GM12873 (cell line): ENCODE data around the gene SPINDOC.

Experiments
- CTCF ChIP-seq: IDR thresholded peaks from 2 replicates; pipeline ENCODE4 v1.5.1; 2012; ENCODE audit warnings: low read depth, mild to moderate bottlenecking, moderate library complexity, low read length, control low read depth; ENCODE audit not compliant: insufficient read depth; ENCODE audit errors: missing control alignments

The SPINDOC gene

GRCh38 chr11:63813035-63813562 lies at the start of gene SPINDOC:
SPINDOC (plus strand) TSS chr11:63813456; CDS start chr11:63813687, 231 bp downstream.
- no peak for TF ChIP-seq CTCF

- TF ChIP-seq CTCF, result no peak
These were observed 49.5 kb upstream of the SPINDOC start for GRCh38 chr11:63763496-63764339.

- no peak for TF ChIP-seq CTCF
These were observed 48.9 kb upstream of the SPINDOC start for GRCh38 chr11:63764340-63764678.

- TF ChIP-seq CTCF, result no peak
These were observed 48.3 kb upstream of the SPINDOC start for GRCh38 chr11:63764679-63765647.

DNA sequence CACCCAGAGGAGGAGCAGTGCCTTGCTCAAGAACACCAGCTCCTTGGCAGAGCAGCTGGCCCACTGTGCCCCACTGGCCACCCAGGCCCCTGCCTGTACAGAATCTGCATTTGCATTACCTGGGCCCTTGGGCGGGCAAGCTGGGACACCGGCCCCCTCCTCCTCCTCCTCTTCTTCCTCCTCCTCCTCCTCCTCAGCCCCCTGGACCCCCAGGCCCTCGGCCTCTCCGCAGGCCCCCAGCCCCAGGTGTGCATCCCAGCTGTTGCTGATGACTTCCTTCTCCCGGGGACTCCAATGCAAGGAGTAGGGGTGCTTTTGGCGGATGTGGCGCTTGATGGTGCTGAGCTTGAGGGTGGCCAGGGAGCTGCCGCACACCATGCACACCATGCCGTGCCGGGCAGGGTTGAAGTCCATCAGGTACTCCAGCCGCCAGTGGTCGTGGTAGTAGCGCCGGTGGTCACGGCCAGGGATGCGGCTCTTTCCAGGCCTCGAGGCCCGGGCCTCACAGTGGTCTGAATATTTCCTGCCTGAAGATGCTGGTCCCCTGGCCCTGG lies 47.5 kb upstream of the SPINDOC start:
- no peak for TF ChIP-seq CTCF

- no peak for TF ChIP-seq CTCF
These were observed 46.6 kb upstream of the SPINDOC start for GRCh38 chr11:63766531-63767235.

DNA sequence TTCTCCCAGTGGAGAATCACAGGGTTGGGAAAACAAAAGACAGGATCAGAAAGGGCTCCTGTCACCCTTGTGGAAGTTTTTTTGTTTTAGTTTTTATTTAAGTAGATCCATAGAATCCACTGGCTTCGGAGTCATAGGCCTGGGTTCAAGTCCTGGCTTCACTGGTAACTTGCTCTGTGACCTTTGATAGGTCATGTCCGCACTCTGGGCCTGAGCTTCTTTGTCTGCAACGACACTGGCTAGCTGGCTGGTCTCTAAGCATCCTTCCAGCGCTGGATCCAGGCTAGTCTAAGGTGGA lies 46.0 kb upstream of the SPINDOC start:
- TF ChIP-seq CTCF, result no peak
